Muscle layer of duodenum (tissue), 2 donors: Measurements from ENCODE around the gene UBE2L3.
"Not testable (repeated sequence)": the region's sequence is repeated elsewhere in the genome, so short reads cannot be mapped to it uniquely, and the experiment has no call there.

Source experiments
- H3K27ac ChIP-seq: one replicate; pipeline ENCODE4 v1.7.0; 2013; ENCODE audit warnings: mild to moderate bottlenecking, low read length
- H3K27me3 ChIP-seq: one replicate; pipeline ENCODE4 v1.7.0; 2013; ENCODE audit warnings: low read depth, mild to moderate bottlenecking, control low read depth, low read length
- H3K36me3 ChIP-seq, 2 donors: one replicate each; pipeline ENCODE4 v1.7.0; 2013; ENCODE audit warnings: low read length in 2 of 2, control low read depth in 1 of 2, mild to moderate bottlenecking in 1 of 2; ENCODE audit not compliant: insufficient read depth in 2 of 2, control insufficient read depth in 1 of 2
- H3K4me1 ChIP-seq, 2 donors: one replicate each; pipeline ENCODE4 v1.7.0; 2013; ENCODE audit warnings: low read length in 2 of 2, mild to moderate bottlenecking in 2 of 2, control low read depth in 1 of 2, moderate library complexity in 1 of 2; ENCODE audit not compliant: insufficient read depth in 2 of 2, control insufficient read depth in 1 of 2
- H3K4me3 ChIP-seq, 2 donors: one replicate each; pipeline ENCODE4 v1.7.0; 2013; ENCODE audit warnings: low read length in 2 of 2, low read depth in 1 of 2, mild to moderate bottlenecking in 1 of 2
- H3K9me3 ChIP-seq, 2 donors: one replicate each; pipeline ENCODE4 v1.7.0; 2013; ENCODE audit warnings: low read length in 2 of 2, control low read depth in 1 of 2, mild to moderate bottlenecking in 1 of 2; ENCODE audit not compliant: control insufficient read depth in 1 of 2
- donor health status: healthy.

UBE2L3 gene

GRCh38 chr22:21611210-21611977 lies 43.9 kb downstream of the UBE2L3 start:
- no peak overlapping the region for H3K4me3 ChIP-seq
- no peaks in the 10 kb centered on the region for H3K9me3 ChIP-seq
- no peaks in the 10 kb centered on the region for H3K4me1 ChIP-seq
- peaks cover 28 to 35% of the 10 kb centered on the region in 2 donors for H3K36me3 ChIP-seq
- H3K27ac ChIP-seq, result no peak overlapping the region
- H3K27me3 ChIP-seq, result no peaks in the 10 kb centered on the region

GRCh38 chr22:21612858-21613257 lies 45.3 kb downstream of the UBE2L3 start:
- Histone ChIP-seq H3K4me3 (no peak overlapping the region), H3K27ac (no peak overlapping the region), H3K4me1 (no peaks in the 10 kb centered on the region), H3K9me3 (no peaks in the 10 kb centered on the region), H3K27me3 (no peaks in the 10 kb centered on the region), H3K36me3 (peaks cover 28 to 35% of the 10 kb centered on the region in 2 donors)

GRCh38 chr22:21613553-21614233 lies 46.2 kb downstream of the UBE2L3 start:
- Histone ChIP-seq H3K4me1 (no peaks in the 10 kb centered on the region), H3K4me3 (no peak overlapping the region), H3K9me3 (no peaks in the 10 kb centered on the region), H3K27ac (no peak overlapping the region), H3K27me3 (no peaks in the 10 kb centered on the region), H3K36me3 (peaks cover 28 to 35% of the 10 kb centered on the region in 2 donors)

GRCh38 chr22:21615731-21616130 lies 48.2 kb downstream of the UBE2L3 start:
- no peak overlapping the region for H3K4me3 ChIP-seq
- no peaks in the 10 kb centered on the region for H3K4me1 ChIP-seq
- no peak overlapping the region for H3K27ac ChIP-seq
- H3K36me3 ChIP-seq, result peaks cover 25 to 35% of the 10 kb centered on the region in 2 donors
- no peaks in the 10 kb centered on the region for H3K9me3 ChIP-seq
- no peaks in the 10 kb centered on the region for H3K27me3 ChIP-seq

GRCh38 chr22:21617337-21617736 lies 49.8 kb downstream of the UBE2L3 start:
- not testable (repeated sequence) for H3K4me1 ChIP-seq, H3K9me3 ChIP-seq, H3K4me3 ChIP-seq, H3K27me3 ChIP-seq, H3K27ac ChIP-seq
- H3K36me3 ChIP-seq, result peaks cover 11 to 22% of the 10 kb centered on the region in 2 donors

- no peaks in the 10 kb centered on the region for H3K9me3 ChIP-seq
- peaks cover 0 to 6% of the 10 kb centered on the region in 2 donors for H3K4me1 ChIP-seq
- no peaks in the 10 kb centered on the region for H3K27me3 ChIP-seq
- H3K36me3 ChIP-seq, result peaks cover 5% of the 10 kb centered on the region in 2 donors
- H3K4me3 ChIP-seq, result no peak overlapping the region
- H3K27ac ChIP-seq, result no peak overlapping the region
These were observed 53.5 kb downstream of the UBE2L3 start for GRCh38 chr22:21621025-21621424.

GRCh38 chr22:21622011-21622918 lies 54.8 kb downstream of the UBE2L3 start:
- Histone ChIP-seq H3K9me3 (no peaks in the 10 kb centered on the region), H3K27ac (no peak overlapping the region), H3K36me3 (peaks cover 5% of the 10 kb centered on the region in 2 donors), H3K4me1 (peaks cover 0 to 6% of the 10 kb centered on the region in 2 donors), H3K4me3 (no peak overlapping the region), H3K27me3 (no peaks in the 10 kb centered on the region)

- Histone ChIP-seq H3K9me3 (no peaks in the 10 kb centered on the region), H3K27me3 (no peaks in the 10 kb centered on the region), H3K4me3 (no peak overlapping the region), H3K36me3 (peaks cover 5% of the 10 kb centered on the region in 2 donors), H3K4me1 (peaks cover 0 to 6% of the 10 kb centered on the region in 2 donors), H3K27ac (no peak overlapping the region)
These were observed 55.6 kb downstream of the UBE2L3 start for GRCh38 chr22:21622919-21623647.

- Histone ChIP-seq H3K9me3 (no peaks in the 10 kb centered on the region), H3K36me3 (peaks cover 5% of the 10 kb centered on the region in 2 donors), H3K27me3 (no peaks in the 10 kb centered on the region), H3K27ac (no peak overlapping the region), H3K4me3 (no peak overlapping the region), H3K4me1 (peaks cover 0 to 6% of the 10 kb centered on the region in 2 donors)
These were observed 56.1 kb downstream of the UBE2L3 start for GRCh38 chr22:21623648-21623970.

- Histone ChIP-seq H3K27me3 (no peaks in the 10 kb centered on the region), H3K36me3 (peaks cover 5% of the 10 kb centered on the region in 2 donors), H3K4me3 (no peak overlapping the region), H3K27ac (no peak overlapping the region), H3K4me1 (peaks cover 0 to 11% of the 10 kb centered on the region in 2 donors), H3K9me3 (no peaks in the 10 kb centered on the region)
These were observed 56.8 kb downstream of the UBE2L3 start for GRCh38 chr22:21624120-21624879.
